SK-N-MC (cell line): ENCODE results near the gene TBX19.

ENCODE experiments used
- EZH2 ChIP-seq: fragments of 200-600 bp; sonication (generic); IDR thresholded peaks from one replicate; pipeline ENCODE4 v1.6.1; 2017; ENCODE audit warnings: antibody characterized with exemption
- FOXP2 ChIP-seq: optimal IDR thresholded peaks from 2 replicates; pipeline ENCODE3; 2011; ENCODE audit warnings: mild to moderate bottlenecking, moderate library complexity; ENCODE audit not compliant: insufficient read depth; ENCODE audit errors: extremely low read length, control extremely low read depth
- POLR2AphosphoS5 ChIP-seq: IDR thresholded peaks from 2 replicates; pipeline ENCODE4 v1.6.1; 2012; ENCODE audit warnings: mild to moderate bottlenecking, low read depth, low read length, borderline replicate concordance

- TF ChIP-seq EZH2 (no peak), POLR2AphosphoS5 (no peak), FOXP2 (no peak)
These were observed 21.1 kb downstream of the TBX19 start for GRCh38 chr1:168301664-168302320.
